GM19351 (cell line): ENCODE results near the gene MYL5.
A peak's percentile ranks its signal among the peaks of the same experiment; 100 is the strongest.
"Not testable (repeated sequence)": the region's sequence is repeated elsewhere in the genome, so short reads cannot be mapped to it uniquely, and the experiment has no call there.

Source experiments
- ATAC-seq: cut with Tn5 transposase; IDR thresholded peaks from one replicate; pipeline ENCODE4 v1.9.1; 2021; ENCODE audit warnings: mild to moderate bottlenecking, moderate library complexity; ENCODE audit not compliant: unreplicated experiment

Gene MYL5

GRCh38 chr4:656436-657337, 17.7 kb upstream of the MYL5 start:
- ATAC-seq: no peak

GRCh38 chr4:657338-657833, 17.0 kb upstream of the MYL5 start:
- no peak for ATAC-seq

DNA sequence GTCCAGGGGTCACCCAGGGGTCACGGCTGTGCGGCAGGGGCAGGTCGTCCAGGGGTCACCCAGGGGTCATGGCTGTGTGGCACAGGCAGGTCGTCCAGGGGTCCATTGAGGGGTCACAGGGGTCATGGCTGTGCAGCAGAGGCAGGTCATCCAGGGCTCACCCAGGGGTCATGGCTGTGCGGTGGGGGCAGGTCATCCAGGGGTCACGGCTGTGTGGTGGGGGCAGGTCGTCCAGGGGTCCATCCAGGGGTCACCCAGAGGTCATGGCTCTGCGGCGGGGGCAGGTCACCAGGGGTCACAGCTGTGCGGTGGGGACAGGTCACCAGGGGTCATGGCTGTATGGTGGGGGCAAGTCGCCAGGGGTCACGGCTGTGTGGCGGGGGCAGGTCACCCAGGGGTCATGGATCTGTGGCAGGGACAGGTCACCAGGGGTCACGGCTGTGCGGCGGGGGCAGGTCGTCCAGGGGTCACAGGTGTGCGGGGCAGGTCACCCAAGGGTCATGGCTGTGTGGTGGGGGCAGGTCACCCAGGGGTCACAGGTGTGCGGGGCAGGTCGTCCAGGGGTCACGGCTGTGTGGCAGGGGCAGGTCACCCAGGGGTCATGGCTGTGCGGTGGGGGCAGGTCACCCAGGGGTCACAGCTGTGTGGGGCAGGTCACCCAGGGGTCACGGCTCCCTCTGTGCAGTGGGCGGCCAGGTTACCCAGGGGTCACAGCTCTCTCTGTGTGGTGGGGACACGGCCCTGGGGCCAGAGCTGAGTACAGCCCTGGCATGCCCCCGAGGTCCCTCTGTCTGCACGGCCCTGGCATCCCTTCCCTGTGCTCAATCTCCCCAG, 16.3 kb upstream of the MYL5 start:
- ATAC-seq: no peak

DNA sequence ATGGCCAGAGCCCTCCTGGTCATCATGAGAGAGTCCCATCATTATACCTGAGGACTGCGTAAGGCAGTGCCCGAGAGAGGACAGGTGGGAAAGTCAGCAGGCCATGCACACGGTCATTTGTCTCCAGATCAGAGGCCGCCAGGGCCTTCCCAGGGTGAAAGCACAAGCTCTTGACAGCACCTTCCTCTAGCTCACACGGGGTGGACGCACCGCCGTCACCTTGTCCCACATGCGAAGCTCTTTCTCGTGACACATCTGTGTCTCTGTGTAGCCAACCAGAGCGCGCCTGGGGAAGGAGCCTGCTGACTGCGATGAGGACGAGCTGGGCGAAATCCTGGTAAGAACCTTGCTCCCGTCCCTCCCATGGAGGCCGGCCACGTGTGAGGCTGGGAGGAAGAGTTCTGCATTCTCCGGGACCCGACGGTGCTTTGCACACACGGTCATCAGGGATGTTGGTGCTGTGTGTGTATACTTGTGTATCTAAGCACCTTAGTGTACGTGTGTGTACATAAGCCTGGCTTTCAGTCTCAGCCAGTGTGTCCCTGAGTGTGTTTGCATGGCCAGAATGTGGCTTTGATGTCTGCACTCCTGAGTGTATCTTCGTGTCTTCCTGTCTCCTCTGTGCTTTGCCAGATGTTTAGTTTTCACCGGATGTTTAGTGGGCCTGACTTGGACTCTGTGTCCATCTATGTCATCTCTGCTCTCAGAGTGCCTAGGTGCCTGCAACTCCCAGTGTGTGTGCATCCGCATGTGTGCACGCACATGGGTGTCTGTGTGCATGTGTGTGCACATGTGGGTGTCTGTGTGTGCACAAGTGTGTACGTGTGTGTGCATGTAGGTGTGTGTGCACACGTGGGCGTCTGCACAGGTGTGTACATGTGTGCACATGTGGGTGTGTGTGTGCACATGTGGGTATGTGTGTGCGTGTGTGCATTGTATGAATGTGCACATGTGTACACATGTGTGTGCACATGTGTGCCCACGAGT, 15.4 kb upstream of the MYL5 start:
- no peak for ATAC-seq

- no peak for ATAC-seq
Measured at GRCh38 chr4:659851-660250, 14.5 kb upstream of the MYL5 start.

GRCh38 chr4:660401-660800, 13.9 kb upstream of the MYL5 start:
- no peak for ATAC-seq

- ATAC-seq: no peak
Measured at GRCh38 chr4:661231-661630, 13.1 kb upstream of the MYL5 start.

- no peak for ATAC-seq
Measured at GRCh38 chr4:661881-662761, 12.2 kb upstream of the MYL5 start.

GRCh38 chr4:663046-663437, 11.3 kb upstream of the MYL5 start:
- no peak for ATAC-seq

DNA sequence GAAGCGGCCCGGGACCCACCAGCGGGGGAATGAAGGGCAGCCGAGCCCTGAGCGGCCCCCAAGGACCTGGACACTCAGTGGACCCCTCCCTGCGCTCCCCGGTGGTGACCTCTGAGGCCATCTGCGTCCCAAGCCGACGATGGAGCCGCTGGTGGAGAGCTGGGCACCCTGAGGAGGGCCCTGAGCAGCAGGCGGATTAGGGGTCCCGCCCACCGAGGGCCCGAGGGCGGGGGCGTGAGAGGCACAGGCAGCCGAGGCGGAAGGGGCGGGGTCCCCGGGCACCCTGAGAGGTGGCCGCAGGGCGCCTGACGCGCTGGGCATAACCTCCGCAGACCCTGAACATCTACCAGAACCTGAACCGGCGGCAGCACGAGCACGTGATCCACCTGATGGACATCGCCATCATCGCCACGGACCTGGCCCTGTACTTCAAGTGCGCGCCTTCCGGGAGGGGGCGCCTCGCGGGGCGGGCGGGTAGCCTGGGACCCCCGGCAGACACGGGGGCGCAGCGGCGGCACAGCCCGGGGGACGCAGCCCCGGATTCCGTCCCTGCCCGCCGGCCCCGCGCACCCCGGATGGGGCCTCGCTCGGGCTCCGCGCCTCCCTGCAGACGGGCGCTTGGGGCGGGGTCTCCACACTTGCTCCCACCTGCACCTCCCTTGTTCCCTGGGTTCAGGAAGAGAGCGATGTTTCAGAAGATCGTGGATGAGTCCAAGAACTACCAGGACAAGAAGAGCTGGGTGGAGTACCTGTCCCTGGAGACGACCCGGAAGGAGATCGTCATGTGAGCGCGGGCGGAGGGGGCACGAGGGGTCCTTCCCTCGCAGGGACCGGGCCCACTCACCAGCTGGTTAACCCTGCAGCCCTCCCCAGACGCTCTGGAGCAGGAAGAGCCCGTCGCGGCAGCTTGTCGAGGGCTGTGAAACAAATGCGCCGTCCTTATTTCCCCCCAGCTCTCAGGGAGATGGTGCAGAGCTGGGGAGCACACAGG, 10.6 kb upstream of the MYL5 start:
- peak; percentile 64 for ATAC-seq

DNA sequence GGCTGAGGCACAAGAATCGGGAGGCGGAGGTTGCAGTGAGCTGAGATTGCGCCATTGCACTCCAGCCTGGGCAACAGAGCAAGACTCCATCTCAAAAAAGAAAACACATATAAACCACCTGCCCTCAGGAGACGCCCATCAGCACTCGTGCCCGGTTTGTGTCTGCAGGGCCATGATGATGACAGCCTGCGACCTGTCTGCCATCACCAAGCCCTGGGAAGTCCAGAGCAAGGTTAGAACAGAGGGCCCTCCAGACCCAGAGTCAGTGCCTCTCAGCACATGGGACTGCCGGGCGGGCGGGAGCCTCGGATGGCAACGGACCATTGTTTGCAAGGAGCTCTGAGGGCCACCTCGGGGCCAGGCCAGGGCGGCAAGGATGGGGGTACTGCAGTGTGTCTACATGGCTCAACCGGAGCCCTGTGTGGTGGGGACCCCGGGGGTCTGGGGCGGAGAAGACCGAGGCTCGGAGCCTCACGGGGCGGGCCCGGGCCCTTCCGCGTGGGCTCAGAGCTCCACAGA, 9.6 kb upstream of the MYL5 start:
- no peak for ATAC-seq

GRCh38 chr4:665381-665750, 9.0 kb upstream of the MYL5 start:
- ATAC-seq: no peak

- no peak for ATAC-seq
Measured at GRCh38 chr4:665751-666435, 8.4 kb upstream of the MYL5 start.

- no peak for ATAC-seq
Measured at GRCh38 chr4:666436-666810, 7.9 kb upstream of the MYL5 start.

- ATAC-seq: no peak
Measured at GRCh38 chr4:666822-667544, 7.4 kb upstream of the MYL5 start.

GRCh38 chr4:667545-667925, 6.8 kb upstream of the MYL5 start:
- no peak for ATAC-seq

GRCh38 chr4:668219-668618, 6.1 kb upstream of the MYL5 start:
- not testable (repeated sequence) for ATAC-seq
